ENCODE data around the gene ZNF556. TPM values are rescaled to one million over a fixed set of nuclear protein-coding genes. Genes with fewer than 3 reads are reported as not detected.

ZNF556 gene
- total RNA-seq, 2 donors from 2014 or later: not detected

- Histone ChIP-seq H3K27me3 (no peaks in the 10 kb centered on the region), H3K36me3 (replicated peaks in 1 of 2; ENCODE audit: insufficient read depth in 1 of 2, low read depth in 2 of 2) (peaks cover 0 to 2% of the 10 kb centered on the region in 2 donors), H3K27ac (peak overlapping the region; percentile 38 to 83 (median 71)), H3K9me3 (no peaks in the 10 kb centered on the region), H3K4me1 (peaks cover 18% of the 10 kb centered on the region), H3K4me3 (no peak overlapping the region)
- DNase-seq: peak; percentile 61 to 81 (median 79)
- WGBS, 2 donors: 19 to 24% methylated on average over 5 of the region's 5 CpGs
- intact Hi-C loops (cut with DNase I): no loop called here
- TF ChIP-seq POLR2A (IDR thresholded peaks at IDR 0.05): no peak
- TF ChIP-seq, protein P1, sequence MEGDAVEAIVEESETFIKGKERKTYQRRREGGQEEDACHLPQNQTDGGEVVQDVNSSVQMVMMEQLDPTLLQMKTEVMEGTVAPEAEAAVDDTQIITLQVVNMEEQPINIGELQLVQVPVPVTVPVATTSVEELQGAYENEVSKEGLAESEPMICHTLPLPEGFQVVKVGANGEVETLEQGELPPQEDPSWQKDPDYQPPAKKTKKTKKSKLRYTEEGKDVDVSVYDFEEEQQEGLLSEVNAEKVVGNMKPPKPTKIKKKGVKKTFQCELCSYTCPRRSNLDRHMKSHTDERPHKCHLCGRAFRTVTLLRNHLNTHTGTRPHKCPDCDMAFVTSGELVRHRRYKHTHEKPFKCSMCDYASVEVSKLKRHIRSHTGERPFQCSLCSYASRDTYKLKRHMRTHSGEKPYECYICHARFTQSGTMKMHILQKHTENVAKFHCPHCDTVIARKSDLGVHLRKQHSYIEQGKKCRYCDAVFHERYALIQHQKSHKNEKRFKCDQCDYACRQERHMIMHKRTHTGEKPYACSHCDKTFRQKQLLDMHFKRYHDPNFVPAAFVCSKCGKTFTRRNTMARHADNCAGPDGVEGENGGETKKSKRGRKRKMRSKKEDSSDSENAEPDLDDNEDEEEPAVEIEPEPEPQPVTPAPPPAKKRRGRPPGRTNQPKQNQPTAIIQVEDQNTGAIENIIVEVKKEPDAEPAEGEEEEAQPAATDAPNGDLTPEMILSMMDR (IDR thresholded peaks at IDR 0.05): peak in 5 of 7 experiments; percentile 11 to 58 (median 50)
- ATAC-seq: peak; percentile 89
These were observed 55.9 kb downstream of the ZNF556 start for GRCh38 chr19:2922987-2923386.

DNA sequence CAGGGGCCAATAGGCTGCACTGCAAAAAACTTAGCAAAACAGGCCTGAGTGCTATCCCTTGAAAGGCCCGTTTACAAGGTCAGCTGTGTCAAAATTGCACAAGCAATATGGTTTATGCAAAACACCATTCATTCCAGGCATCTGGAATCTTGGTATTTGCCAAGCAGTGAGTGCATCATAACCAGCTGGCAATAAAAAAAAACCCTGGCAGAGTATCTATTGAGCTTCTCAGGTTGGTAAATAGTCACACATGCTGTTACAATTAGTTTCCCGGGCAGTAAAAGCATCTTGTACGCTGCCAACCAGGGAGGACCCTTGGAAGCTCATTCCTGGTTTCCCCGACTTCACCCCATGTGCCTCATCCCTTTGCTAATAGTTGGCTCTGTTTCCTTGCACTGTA lies 56.4 kb downstream of the ZNF556 start:
- H3K27me3 ChIP-seq: no peaks in the 10 kb centered on the region
- TF ChIP-seq POLR2A (IDR thresholded peaks at IDR 0.05): no peak
- TF ChIP-seq, protein P1 (IDR thresholded peaks at IDR 0.05): no peak
- DNase-seq (peak in 2 of 4 donors; percentile 54 to 65), ATAC-seq (peak; percentile 83)
- H3K36me3 ChIP-seq (replicated peaks in 1 of 2; ENCODE audit: insufficient read depth in 1 of 2, low read depth in 2 of 2): no peaks in the 10 kb centered on the region
- intact Hi-C loops (cut with DNase I): no loop called here
- H3K4me1 ChIP-seq: peaks cover 18% of the 10 kb centered on the region
- 14 to 20% methylated on average over 4 of the region's 4 CpGs for WGBS, 2 donors
- H3K9me3 ChIP-seq: no peaks in the 10 kb centered on the region
- H3K27ac ChIP-seq: peak overlapping the region; percentile 38 to 83 (median 71)
- no peak overlapping the region for H3K4me3 ChIP-seq

- ATAC-seq: no peak
These were observed 59.4 kb downstream of the ZNF556 start for GRCh38 chr19:2926341-2927031.

DNA sequence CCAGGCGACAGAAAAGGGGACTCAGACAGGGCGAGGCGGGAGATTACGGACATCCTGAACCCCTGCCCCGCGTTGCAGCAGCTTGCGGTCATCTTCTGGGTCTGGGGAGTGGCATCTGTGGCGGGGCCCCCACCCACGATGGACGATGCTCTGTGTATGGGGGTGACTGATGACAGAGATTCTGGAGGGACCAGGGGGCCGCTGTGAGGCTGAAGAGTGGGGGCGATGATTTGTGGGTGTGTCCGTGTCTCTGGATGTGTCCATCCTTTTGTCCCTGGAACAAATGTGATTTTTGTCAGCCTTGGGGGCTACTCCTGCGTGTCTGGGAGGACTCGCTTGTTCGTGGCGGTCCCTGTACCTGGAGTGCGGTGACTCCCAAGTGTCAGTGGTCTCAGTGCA lies 59.9 kb downstream of the ZNF556 start:
- Histone ChIP-seq H3K36me3 (replicated peaks in 1 of 2; ENCODE audit: insufficient read depth in 1 of 2, low read depth in 2 of 2) (no peaks in the 10 kb centered on the region), H3K4me3 (no peak overlapping the region), H3K27ac (no peak overlapping the region), H3K4me1 (peaks cover 18% of the 10 kb centered on the region), H3K27me3 (no peaks in the 10 kb centered on the region), H3K9me3 (no peaks in the 10 kb centered on the region)
- no peak for ATAC-seq
- WGBS, 2 donors: 88 to 95% methylated on average over 17 to 18 of the region's 18 CpGs
- DNase-seq: no peak
- TF ChIP-seq, protein P1 (IDR thresholded peaks at IDR 0.05): no peak
- TF ChIP-seq POLR2A (IDR thresholded peaks at IDR 0.05): no peak
- intact Hi-C loops (cut with DNase I): no loop called here

More at GRCh38 chr19:2926341-2927031, 59.4 kb downstream of the ZNF556 start:
- no peak overlapping the region for H3K27ac ChIP-seq
- no peaks in the 10 kb centered on the region for H3K27me3 ChIP-seq
- no peak for DNase-seq
- H3K4me1 ChIP-seq: peaks cover 18% of the 10 kb centered on the region
- no peak overlapping the region for H3K4me3 ChIP-seq
- no peaks in the 10 kb centered on the region for H3K9me3 ChIP-seq
- 87 to 95% methylated on average over 33 to 43 of the region's 53 CpGs for WGBS, 2 donors
- TF ChIP-seq POLR2A (IDR thresholded peaks at IDR 0.05): no peak
- TF ChIP-seq, protein P1 (IDR thresholded peaks at IDR 0.05): no peak
- no peaks in the 10 kb centered on the region for H3K36me3 ChIP-seq (replicated peaks in 1 of 2; ENCODE audit: insufficient read depth in 1 of 2, low read depth in 2 of 2)
- intact Hi-C loops (cut with DNase I): no loop called here

Other genes with a start within 250 kb of the ZNF556 start
- 10 to 100 TPM in 1 of 2 donors, 1 to 10 TPM in 1; 5.7 to 12.9 TPM for gene GNG7, start 164.6 kb upstream of the ZNF556 start, total RNA-seq
- gene DIRAS1, start 146.0 kb upstream of the ZNF556 start, total RNA-seq: 1 to 10 TPM in 1 of 2 donors, under 1 TPM in 1; 0.78 to 4.9 TPM
- gene SLC39A3, start 127.3 kb upstream of the ZNF556 start, total RNA-seq: 10 to 100 TPM; 36.1 to 48.8 TPM
- gene SGTA, start 84.1 kb upstream of the ZNF556 start, total RNA-seq: 10 to 100 TPM; 24.6 to 41.5 TPM
- gene THOP1, start 81.8 kb upstream of the ZNF556 start, total RNA-seq: 10 to 100 TPM; 17.5 to 19.7 TPM
- gene ZNF554, start 47.5 kb upstream of the ZNF556 start, total RNA-seq: 1 to 10 TPM; 3.6 to 4.4 TPM
- gene ZNF555, start 25.9 kb upstream of the ZNF556 start, total RNA-seq: 1 to 10 TPM; 2.3 to 4.6 TPM
- 1 to 10 TPM in 1 of 2 donors, under 1 TPM in 1; 0.33 to 2.3 TPM for gene ZNF57, start 33.6 kb downstream of the ZNF556 start, total RNA-seq
- 1 to 10 TPM; 3.3 to 6.2 TPM for gene ZNF77, start 77.6 kb downstream of the ZNF556 start, total RNA-seq
- under 1 TPM in 1 of 2 donors, not detected in 1; 0.33 TPM for gene TLE6, start 110.2 kb downstream of the ZNF556 start, total RNA-seq
- 10 to 100 TPM; 34.5 to 45.2 TPM for gene TLE2, start 161.9 kb downstream of the ZNF556 start, total RNA-seq
- gene TLE5, start 195.2 kb downstream of the ZNF556 start, total RNA-seq: 100 to 1,000 TPM; 166 to 254 TPM
- gene GNA11, start 227.0 kb downstream of the ZNF556 start, total RNA-seq: 10 to 100 TPM; 27.2 to 37.2 TPM

Data from body of pancreas (tissue), 4 donors.